Stimulated activated CD4-positive, alpha-beta T cell treated with anti-CD3 and anti-CD28 coated beads, Interleukin-12 subunit alpha, Interleukin-12 subunit beta, amount 100 ng/mL, for 24 hours (primary cell): ENCODE results near the gene PITPNM3.
A peak's percentile ranks its signal among the peaks of the same experiment; 100 is the strongest.

Experiments
- DNase-seq, 2 experiments: peaks; one replicate each; pipeline ENCODE4 v3.0.0-alpha.2; 2020; ENCODE audit warnings: low read depth in 2 of 2

PITPNM3 gene

GRCh38 chr17:6479622-6480302, 76.6 kb downstream of the PITPNM3 start:
- DNase-seq = no peak

GRCh38 chr17:6478486-6478885, 77.9 kb downstream of the PITPNM3 start:
- no peak for DNase-seq

- DNase-seq = no peak
These were observed 78.4 kb downstream of the PITPNM3 start for GRCh38 chr17:6477831-6478383.

DNA sequence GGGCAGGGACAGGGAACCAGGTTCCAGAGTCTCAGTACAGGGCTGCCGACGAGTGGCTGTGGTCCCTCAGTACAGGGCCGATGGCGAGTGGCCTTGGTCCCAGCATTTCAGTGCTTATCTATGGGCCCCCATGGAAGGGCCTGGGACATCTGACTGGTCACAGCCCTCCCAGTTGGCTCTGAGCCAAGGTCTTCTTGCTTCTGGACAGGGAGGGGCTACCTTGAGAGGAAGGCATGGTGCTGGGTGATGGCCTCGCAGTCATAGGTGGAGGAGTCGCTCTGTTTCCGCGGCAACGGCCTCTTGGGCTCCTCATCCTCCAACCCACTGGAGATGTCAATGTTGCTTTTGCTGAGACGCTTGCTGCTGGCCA, 79.6 kb downstream of the PITPNM3 start:
- no peak for DNase-seq

GRCh38 chr17:6476076-6476809, 80.1 kb downstream of the PITPNM3 start:
- no peak for DNase-seq

GRCh38 chr17:6475411-6475810, 80.9 kb downstream of the PITPNM3 start:
- DNase-seq = no peak

DNA sequence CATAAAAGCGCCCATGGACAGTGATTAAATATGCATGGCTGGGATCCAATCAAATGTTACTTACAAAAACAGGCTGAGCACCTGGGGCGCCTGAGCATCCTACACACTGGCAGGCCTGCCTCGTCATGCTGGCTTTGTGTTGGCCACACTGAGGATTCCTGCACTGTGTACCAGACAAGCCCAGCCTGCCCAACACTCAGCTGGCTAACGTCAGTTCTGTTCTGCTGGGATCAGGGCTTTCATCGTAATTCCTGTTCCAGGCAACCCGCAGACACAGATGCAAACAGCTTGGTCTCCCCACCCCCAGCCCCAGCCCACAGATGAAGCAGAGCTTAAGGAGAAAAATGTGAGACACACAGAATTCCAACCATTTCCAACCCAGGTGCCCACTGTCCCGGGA, 81.4 kb downstream of the PITPNM3 start:
- no peak for DNase-seq

DNA sequence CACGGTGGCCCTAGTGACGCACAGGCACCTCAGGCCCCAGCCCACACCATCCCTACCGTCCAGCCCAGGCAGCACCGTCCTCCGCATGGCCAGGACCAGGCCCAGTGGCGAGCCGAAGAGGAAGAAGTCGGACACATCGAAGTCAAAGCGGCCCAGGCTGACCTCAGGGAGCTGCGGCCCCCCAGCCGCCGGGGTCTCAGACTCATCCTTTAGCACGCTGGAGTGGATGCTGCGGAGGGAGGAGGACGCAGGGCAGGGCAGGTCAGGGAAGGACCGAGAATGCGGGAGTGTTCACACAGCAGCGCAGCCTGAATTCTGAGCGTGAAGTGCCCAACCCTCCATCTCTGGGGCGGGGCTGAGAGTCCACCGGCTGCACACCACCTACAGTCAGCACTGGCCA, 82.0 kb downstream of the PITPNM3 start:
- DNase-seq = no peak

DNA sequence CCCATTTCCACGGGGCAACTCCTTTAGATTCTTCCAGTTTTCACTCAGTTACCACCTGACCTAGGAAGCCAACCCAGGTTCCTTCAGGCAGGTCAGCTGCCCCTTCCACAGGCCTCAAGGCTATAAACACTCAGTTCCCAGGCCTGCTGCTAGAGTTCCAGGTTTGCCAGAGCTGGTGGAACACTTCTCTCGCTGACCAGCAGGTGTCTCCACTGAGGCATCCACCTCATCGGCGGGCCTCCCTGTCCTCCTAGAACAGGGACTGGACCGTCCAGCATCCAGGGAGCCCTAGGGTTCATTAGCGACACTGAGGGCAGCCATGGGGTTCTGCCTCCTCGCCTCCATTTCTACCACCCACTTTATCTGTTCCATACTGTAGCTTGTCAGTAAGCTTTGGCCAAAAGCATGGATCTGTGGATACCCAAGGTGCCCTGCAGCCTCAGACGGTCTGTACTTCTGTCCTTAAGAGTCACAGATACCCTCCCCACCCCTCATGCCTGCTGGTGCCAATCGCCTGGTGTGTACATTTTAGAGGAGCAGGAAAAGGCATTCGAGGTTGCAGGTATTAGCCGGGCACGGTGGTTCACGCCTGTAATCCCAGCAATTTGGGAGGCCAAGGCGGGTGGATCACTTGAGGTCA, 83.1 kb downstream of the PITPNM3 start:
- DNase-seq = peak; percentile 43 to 64

- DNase-seq = no peak
These were observed 83.8 kb downstream of the PITPNM3 start for GRCh38 chr17:6472517-6472916.

DNA sequence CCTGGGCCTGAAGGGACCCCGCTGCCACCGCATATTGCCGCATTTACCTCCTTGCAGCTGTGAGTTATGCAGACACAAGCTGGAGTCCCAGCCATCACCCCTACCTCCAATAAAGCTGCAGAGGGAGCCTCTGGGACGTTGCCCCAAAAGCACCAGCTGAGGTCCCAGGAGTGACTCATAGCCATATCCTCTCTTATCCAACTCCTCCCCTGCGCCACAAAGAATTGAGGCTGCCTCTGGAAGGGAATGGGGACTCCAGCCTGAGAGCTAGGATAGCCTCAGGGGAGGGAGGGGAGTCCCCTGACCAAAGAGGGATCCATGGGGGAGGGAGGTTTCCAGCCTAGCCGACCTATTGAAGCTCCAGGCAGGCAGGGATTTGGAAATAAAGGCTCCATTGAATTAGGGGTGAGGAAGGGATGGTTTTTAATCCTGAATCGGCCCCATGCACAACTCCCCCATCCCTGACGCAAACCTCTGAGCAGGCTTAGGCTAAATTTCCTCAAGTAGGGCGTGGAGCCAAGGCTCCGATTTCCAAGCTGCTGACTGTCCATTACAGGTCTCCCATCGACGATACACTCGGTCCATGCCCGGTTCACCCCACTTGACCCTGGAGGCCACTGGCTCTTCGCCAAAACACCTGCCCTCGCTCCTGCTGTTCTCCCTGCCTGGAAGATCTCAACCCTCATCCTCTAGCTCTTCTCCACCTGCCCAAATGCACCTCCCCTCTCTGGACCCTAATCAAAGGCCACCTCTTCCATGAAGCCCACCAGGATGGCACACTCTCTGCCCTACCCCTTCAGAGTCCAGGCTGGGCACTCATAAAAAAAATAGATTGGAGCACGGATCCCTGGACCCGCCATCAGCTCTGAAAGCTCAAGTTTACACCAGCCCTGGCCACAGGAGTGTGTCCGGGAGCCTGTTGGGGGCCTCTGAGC, 84.6 kb downstream of the PITPNM3 start:
- DNase-seq = no peak

DNA sequence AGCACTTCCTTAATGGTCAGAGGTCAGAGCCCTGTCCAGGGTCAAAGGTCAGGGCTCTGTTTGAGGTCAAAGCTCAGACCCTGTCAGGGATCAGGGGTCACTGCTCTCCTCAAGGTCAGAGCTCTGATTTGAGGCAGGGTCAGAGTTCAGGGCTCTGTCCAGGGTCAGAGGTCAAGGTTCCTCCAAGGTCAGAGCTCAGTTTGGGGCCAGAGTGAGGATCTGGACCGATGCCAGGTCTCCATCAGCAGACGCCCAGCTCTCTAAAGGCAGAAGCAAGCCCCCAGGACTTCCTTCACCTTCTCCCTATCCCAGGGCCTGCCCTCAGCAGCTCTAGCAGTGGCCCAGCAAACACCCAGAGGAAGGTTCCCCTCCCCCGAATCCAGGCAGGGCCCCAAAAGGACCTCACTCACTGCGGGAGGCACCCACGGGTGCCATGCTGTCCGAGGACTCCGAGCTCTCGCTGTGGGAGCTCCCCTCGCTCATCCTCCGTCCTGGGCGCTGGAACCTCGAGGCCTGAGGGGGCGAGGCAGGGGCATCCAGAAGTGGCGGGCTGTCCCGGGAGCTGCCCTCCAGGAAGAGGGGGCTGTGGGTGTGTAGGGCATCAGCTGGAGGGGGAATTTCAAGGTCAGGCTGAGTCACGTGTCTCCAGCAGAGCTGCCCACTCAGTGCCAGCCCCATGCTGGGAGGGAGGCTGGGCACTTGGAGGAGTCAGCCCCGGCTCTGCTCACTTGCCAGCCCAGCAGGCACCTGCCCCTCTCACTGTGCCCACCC, 85.4 kb downstream of the PITPNM3 start:
- no peak for DNase-seq

DNA sequence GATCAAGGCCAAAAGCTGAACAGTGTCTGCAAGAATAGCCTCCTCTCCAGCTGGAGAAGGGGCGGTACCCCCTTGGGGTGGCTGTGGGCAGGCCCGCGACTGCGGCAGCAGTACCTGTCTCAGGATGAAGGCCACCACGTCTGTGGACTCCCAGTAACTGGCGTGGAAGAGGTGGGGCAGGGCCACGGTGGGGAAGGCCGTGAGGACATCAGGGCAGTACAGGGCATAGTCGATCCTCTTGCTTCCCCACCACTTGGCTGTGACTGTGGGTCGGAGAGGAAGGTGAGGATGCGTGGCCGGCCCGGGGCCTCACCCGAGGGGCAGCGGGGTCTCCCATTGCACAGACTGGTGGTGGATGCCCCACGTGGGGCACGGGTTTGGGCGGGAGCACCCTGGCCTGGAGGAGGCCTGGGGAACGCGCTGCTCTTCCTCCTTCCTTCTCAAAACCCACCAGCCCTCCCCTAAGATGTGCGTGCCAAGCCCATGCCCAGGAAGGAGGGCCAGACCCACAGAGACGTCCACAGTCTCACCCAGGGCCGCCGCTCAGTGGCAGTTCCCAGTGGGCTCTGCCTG, 86.1 kb downstream of the PITPNM3 start:
- no peak for DNase-seq

DNA sequence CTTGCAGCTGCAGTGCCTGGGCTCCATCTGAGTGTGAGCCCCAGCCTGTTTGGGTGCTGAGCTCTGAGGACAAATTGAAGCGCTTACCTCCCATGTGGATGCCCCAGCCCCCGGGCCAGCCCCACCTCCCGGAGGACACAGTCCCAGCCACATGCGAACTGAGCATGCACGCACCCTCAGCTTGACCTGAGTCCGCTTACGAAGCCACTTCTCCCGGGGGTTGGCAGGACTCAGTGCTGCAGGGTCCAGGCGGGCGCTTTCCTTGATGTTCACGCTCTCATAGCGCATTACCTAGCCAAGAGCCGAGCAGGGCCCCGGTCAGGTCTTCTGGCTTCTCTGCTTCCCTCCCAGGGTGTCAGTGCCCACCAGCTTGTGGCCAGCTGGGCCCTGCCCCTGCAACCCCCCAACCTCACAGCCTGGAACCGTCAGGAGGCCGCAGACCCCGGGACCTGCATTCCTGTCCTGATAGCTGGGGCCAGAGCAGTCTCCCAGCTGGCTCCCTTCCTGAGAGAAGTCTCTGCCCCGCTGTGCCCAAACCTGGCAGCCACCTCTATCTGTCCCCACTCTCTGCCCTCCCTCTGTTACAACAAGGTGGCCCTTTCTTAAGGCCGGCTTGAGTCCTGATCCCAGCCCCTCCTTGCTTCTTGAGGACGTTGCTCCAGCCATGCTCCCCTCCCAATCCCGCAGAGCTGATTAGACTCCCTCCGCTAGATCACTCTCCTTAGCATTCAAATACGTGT, 88.1 kb downstream of the PITPNM3 start:
- DNase-seq = no peak

- DNase-seq = no peak
These were observed 88.8 kb downstream of the PITPNM3 start for GRCh38 chr17:6467567-6467966.

DNA sequence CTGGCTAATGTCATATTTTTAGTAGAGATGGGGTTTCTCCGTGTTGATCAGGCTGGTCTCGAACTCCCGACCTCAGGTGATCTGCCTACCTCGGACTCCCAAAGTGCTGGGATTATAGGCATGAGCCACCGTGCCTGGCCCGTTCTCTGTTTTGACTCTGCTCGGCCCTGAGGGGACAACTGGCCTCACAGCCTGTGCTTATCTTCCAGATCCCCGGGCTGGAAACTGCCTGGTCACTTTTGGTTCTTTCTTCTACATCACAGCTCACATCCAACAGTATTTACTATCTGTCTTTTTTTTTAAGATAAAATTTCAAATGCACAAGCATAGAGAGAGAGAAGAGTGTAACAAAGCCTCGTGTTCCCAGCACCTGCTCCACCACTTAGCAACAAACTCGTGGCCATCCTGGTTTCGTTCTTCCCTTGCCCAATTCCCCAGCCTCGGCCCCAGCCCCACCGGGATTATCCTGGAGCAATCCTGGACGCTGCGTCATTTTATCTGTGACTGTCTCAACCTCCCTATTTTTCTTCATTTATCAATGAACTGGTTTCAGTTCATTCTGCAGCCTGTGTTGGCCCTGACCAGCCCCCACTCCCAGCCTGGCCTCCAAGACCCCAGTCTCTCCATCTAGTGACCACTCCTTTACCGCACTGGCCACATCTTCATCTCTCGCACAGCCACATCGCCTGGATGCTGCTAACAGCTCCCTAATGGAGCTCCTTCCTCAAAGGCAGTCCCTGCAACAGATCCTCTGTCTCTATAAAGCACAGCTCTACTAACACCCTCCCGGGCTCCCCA, 91.0 kb downstream of the PITPNM3 start:
- DNase-seq = no peak

DNA sequence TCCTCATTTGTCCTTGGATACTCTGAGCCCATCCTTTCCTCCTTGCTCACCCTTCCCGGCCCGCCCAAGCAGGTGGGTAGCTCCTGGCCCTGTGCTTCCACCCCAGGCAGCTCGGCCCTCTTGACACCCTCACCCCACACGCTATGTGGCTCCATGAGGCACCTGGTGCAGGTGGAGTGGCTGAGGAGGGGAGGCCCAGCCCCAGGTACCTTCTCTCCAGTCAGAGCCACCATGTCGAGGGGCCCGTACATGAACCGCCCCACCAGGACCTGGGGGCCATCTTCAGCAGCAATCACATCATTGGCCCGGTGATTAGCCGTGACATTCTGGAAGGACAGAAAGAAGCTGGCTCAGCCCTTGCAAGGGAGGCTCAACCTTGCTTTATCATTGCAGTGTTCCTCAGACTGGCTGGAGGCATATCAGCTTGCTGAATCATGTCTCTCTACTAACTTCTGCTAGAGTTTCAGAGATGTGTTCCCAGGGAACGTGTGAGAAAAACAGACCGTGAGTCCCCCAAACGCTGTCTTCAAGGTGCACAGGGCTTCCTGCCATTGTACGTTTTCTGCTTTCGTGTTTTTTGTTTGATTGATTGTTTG, 91.8 kb downstream of the PITPNM3 start:
- no peak for DNase-seq

DNA sequence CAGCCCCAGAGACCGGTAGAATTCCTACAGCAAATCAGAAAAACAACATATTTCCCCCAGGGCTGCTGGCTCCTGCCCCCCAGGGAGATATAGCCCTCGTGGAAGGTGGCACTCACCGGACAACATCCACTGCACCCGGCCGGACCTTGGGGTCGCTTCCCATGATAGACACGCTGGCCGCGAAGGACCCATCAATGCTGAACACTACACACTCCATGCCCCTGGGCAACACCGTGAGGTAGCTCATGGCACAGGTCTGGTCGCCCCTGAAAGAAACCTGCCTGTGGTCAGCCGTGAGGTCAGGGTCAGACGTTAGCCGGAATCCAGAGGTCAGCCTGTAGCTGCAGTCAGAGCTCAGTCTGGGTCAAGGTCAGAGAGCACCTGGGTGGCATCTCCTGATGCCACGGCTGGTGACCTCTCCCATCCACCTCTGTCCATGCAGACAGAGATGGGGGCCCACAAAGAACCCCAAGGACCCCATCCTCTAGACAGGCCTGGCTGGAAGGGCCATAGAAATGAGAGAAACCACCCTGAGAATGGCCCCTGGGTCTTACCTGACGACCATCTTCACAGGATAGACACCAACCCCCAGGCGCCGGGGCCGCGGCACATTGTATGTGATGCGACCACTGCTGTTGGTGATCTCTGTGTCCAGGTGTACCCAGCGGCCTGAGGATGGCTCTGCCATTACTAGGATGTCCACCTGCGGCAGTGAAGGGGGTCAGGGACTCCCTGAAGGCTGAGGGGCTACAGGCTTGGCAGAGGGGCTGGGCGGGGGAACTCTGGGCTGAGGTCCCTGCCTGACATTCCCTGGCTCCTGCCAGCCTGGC, 92.5 kb downstream of the PITPNM3 start:
- no peak for DNase-seq
